Body of pancreas (tissue), 4 donors: ENCODE data around the gene SLC25A40.

Experiments used
- POLR2A ChIP-seq, 3 donors: fragments of 450-650 bp; IDR thresholded peaks; one replicate each; pipeline ENCODE4 v1.6.1; 2016; ENCODE audit warnings: antibody characterized with exemption in 3 of 3, mild to moderate bottlenecking in 2 of 3
- TF ChIP-seq, protein P1 (sequence below), 7 experiments: fragments of 450-650 bp in 4 of 7; fragments of 200-600 bp in 3 of 7; sonication (generic) in 3 of 7; IDR thresholded peaks; one replicate each; pipeline ENCODE4 v1.5.1; 2016 to 2019; ENCODE audit warnings: antibody characterized with exemption in 7 of 7

DNA sequence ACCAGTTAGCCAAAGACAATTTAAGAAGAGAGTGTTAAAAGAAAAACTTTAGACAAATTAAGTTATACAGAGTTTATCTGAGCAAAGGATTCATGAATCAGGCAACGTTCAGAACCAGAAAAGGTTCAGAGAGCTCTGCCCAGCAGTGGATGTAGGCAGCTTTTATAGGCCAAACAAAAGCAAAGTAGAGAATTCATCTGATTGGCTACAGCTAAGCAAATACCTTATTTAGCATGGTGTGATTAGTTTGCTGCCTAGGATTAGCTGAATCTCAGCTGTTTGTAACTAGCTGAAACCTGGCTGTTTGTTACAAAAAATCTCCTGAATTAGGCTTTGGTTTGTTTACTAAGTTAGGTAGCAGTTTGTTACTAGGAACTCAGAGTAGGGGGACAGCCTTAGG is 66.0 kb downstream of the SLC25A40 start:
- TF ChIP-seq, protein P1, sequence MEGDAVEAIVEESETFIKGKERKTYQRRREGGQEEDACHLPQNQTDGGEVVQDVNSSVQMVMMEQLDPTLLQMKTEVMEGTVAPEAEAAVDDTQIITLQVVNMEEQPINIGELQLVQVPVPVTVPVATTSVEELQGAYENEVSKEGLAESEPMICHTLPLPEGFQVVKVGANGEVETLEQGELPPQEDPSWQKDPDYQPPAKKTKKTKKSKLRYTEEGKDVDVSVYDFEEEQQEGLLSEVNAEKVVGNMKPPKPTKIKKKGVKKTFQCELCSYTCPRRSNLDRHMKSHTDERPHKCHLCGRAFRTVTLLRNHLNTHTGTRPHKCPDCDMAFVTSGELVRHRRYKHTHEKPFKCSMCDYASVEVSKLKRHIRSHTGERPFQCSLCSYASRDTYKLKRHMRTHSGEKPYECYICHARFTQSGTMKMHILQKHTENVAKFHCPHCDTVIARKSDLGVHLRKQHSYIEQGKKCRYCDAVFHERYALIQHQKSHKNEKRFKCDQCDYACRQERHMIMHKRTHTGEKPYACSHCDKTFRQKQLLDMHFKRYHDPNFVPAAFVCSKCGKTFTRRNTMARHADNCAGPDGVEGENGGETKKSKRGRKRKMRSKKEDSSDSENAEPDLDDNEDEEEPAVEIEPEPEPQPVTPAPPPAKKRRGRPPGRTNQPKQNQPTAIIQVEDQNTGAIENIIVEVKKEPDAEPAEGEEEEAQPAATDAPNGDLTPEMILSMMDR (IDR thresholded peaks at IDR 0.05): no peak
- TF ChIP-seq POLR2A (IDR thresholded peaks at IDR 0.05): no peak
